Erythroblast (primary cell): ENCODE measurements around the gene LGR6.

ENCODE experiments used
- GATA1 ChIP-seq: IDR thresholded peaks from 2 replicates; pipeline ENCODE4 v1.6.1; 2011; ENCODE audit warnings: low read depth, mild to moderate bottlenecking, control low read depth, low read length, moderate library complexity
- POLR2A ChIP-seq: IDR thresholded peaks from 2 replicates; pipeline ENCODE4 v1.6.1; 2011; ENCODE audit warnings: mild to moderate bottlenecking, low read length

DNA sequence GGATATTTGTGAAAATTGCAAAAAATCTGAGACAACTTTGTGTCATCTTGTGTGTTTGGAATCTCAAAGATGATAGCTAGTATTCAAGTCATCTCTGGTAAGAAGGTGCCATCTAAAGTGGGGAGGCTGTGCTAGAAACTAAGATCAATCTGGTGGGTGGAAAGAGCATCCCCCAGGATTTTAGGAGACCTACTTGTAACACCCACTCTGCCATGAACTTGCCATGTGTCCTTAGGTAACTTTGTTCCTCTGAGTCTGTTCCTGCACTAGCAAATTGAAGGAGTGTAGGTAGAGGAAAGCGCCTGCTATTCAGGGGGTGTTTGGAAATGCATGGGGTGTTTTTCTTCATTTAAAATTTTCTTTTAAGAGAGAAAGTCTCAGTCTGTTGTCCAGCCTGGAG, 24.4 kb downstream of the LGR6 start:
- no peak for TF ChIP-seq POLR2A
- no peak for TF ChIP-seq GATA1
